Hematopoietic multipotent progenitor cell treated with erythropoietin and hydrocortisone succinate and interleukin-3 and kit ligand, for 15 days (in vitro differentiated cells): ENCODE results near the gene PROM1.
A peak's percentile ranks its signal among the peaks of the same experiment; 100 is the strongest.

Experiments used
- DNase-seq: peaks from one replicate; pipeline ENCODE4 v3.0.0-alpha.2; 2015; ENCODE audit warnings: low spot score

PROM1 gene

GRCh38 chr4:16026160-16026761 lies 57.6 kb downstream of the PROM1 start:
- DNase-seq: peak; percentile 66

GRCh38 chr4:16025268-16025667 lies 58.6 kb downstream of the PROM1 start:
- DNase-seq: no peak

GRCh38 chr4:16023776-16024408 lies 59.9 kb downstream of the PROM1 start:
- DNase-seq: no peak

GRCh38 chr4:16021804-16022560 lies 61.8 kb downstream of the PROM1 start:
- DNase-seq: no peak

- no peak for DNase-seq
Measured at GRCh38 chr4:16019649-16020048, 64.2 kb downstream of the PROM1 start.

GRCh38 chr4:16018841-16019240 lies 65.0 kb downstream of the PROM1 start:
- no peak for DNase-seq

GRCh38 chr4:16018061-16018676 lies 65.7 kb downstream of the PROM1 start:
- DNase-seq: no peak

GRCh38 chr4:16016536-16016935 lies 67.3 kb downstream of the PROM1 start:
- DNase-seq: no peak

- no peak for DNase-seq
Measured at GRCh38 chr4:16011173-16011572, 72.7 kb downstream of the PROM1 start.

GRCh38 chr4:16009153-16009552 lies 74.7 kb downstream of the PROM1 start:
- no peak for DNase-seq

GRCh38 chr4:16007471-16008095 lies 76.2 kb downstream of the PROM1 start:
- DNase-seq: no peak

GRCh38 chr4:16006771-16007446 lies 76.9 kb downstream of the PROM1 start:
- DNase-seq: no peak

- no peak for DNase-seq
Measured at GRCh38 chr4:16005676-16006075, 78.1 kb downstream of the PROM1 start.

- peak; percentile 24 for DNase-seq
Measured at GRCh38 chr4:16001484-16001858, 82.4 kb downstream of the PROM1 start.

GRCh38 chr4:16000708-16001483 lies 82.9 kb downstream of the PROM1 start:
- no peak for DNase-seq

GRCh38 chr4:15996773-15997172 lies 87.0 kb downstream of the PROM1 start:
- DNase-seq: no peak

- no peak for DNase-seq
Measured at GRCh38 chr4:15995826-15996225, 88.0 kb downstream of the PROM1 start.

- DNase-seq: no peak
Measured at GRCh38 chr4:15992167-15992485, 91.7 kb downstream of the PROM1 start.

GRCh38 chr4:15990570-15991285 lies 93.1 kb downstream of the PROM1 start:
- DNase-seq: no peak

- no peak for DNase-seq
Measured at GRCh38 chr4:15989424-15989823, 94.4 kb downstream of the PROM1 start.

- no peak for DNase-seq
Measured at GRCh38 chr4:15988222-15988621, 95.6 kb downstream of the PROM1 start.
